MM.1S (cell line): ENCODE data around the gene MBD5.
"Not testable (repeated sequence)": the region's sequence is repeated elsewhere in the genome, so short reads cannot be mapped to it uniquely, and the experiment has no call there.

Experiments
- DNase-seq: peaks from one replicate; pipeline ENCODE4 v3.0.0-alpha.2; 2015
- H2AFZ ChIP-seq: fragments of 300-600 bp; sonication (generic); 2 replicates; pipeline ENCODE4 v1.6.0; 2016; ENCODE audit warnings: antibody characterized with exemption, low read length
- H3F3A ChIP-seq: fragments of 300-600 bp; sonication (generic); 2 replicates; pipeline ENCODE4 v1.6.1; 2016; ENCODE audit warnings: mild to moderate bottlenecking, antibody characterized with exemption, low read length, moderate library complexity, mixed read lengths; ENCODE audit not compliant: insufficient read depth
- H3K27ac ChIP-seq: fragments of 300-600 bp; sonication (generic); 2 replicates; pipeline ENCODE4 v1.5.1; 2016; ENCODE audit warnings: mild to moderate bottlenecking, low read length
- H3K27me3 ChIP-seq: fragments of 300-600 bp; sonication (generic); replicated peaks from 2 replicates; pipeline ENCODE4 v1.6.0; 2016; ENCODE audit warnings: low read length; ENCODE audit not compliant: insufficient read depth
- H3K36me3 ChIP-seq: fragments of 300-600 bp; sonication (generic); replicated peaks from 2 replicates; pipeline ENCODE4 v1.6.1; 2016; ENCODE audit warnings: mild to moderate bottlenecking, low read length, mixed read lengths; ENCODE audit not compliant: insufficient read depth
- H3K4me1 ChIP-seq: fragments of 300-600 bp; sonication (generic); 2 replicates; pipeline ENCODE4 v1.6.1; 2016; ENCODE audit warnings: low read length, mixed read lengths
- H3K4me2 ChIP-seq: fragments of 300-600 bp; sonication (generic); 2 replicates; pipeline ENCODE4 v1.6.0; 2016; ENCODE audit warnings: low read depth, low read length
- H3K4me3 ChIP-seq: fragments of 300-600 bp; sonication (generic); 2 replicates; pipeline ENCODE4 v1.5.1; 2016; ENCODE audit warnings: low read length, mixed read lengths
- H3K79me2 ChIP-seq: fragments of 300-600 bp; sonication (generic); 2 replicates; pipeline ENCODE4 v1.6.1; 2016; ENCODE audit warnings: mixed run types, low read length, mixed read lengths
- H3K9ac ChIP-seq: fragments of 300-600 bp; sonication (generic); 2 replicates; pipeline ENCODE4 v1.6.1; 2016; ENCODE audit warnings: low read length, mixed read lengths
- H3K9me2 ChIP-seq: fragments of 300-600 bp; sonication (generic); replicated peaks from 2 replicates; pipeline ENCODE4 v1.6.1; 2016; ENCODE audit warnings: mild to moderate bottlenecking, low read length, mixed read lengths; ENCODE audit not compliant: insufficient read depth
- H3K9me3 ChIP-seq: fragments of 300-600 bp; sonication (generic); replicated peaks from 2 replicates; pipeline ENCODE4 v1.6.1; 2016; ENCODE audit warnings: mild to moderate bottlenecking, low read length, mixed read lengths; ENCODE audit not compliant: insufficient read depth
- H4K20me1 ChIP-seq: fragments of 300-600 bp; sonication (generic); 2 replicates; pipeline ENCODE4 v1.6.1; 2016; ENCODE audit warnings: mild to moderate bottlenecking, low read length, moderate library complexity, mixed read lengths; ENCODE audit not compliant: insufficient read depth
- CTCF ChIP-seq: fragments of 300-600 bp; sonication (generic); IDR thresholded peaks from 2 replicates; pipeline ENCODE4 v1.5.1; 2016; ENCODE audit warnings: antibody characterized with exemption, low read length, mixed read lengths
- EZH2 ChIP-seq: fragments of 300-600 bp; sonication (generic); optimal IDR thresholded peaks from 2 replicates; pipeline ENCODE3; 2017; ENCODE audit warnings: low read depth, mild to moderate bottlenecking, antibody characterized with exemption, low read length, mixed read lengths
- EZH2phosphoT487 ChIP-seq: fragments of 300-600 bp; sonication (generic); IDR thresholded peaks from 2 replicates; pipeline ENCODE4 v1.6.1; 2018; ENCODE audit warnings: antibody characterized with exemption, low read length

The MBD5 gene

GRCh38 chr2:147980940-147981528 is 39.9 kb upstream of the MBD5 start:
- Histone ChIP-seq H3K27ac (no peak overlapping the region), H2AFZ (no peak overlapping the region), H3K27me3 (no peaks in the 10 kb centered on the region), H3K9me3 (no peaks in the 10 kb centered on the region), H3K79me2 (peaks cover 45% of the 10 kb centered on the region), H4K20me1 (no peaks in the 10 kb centered on the region), H3K4me1 (no peaks in the 10 kb centered on the region), H3K4me3 (no peak overlapping the region), H3K4me2 (no peak overlapping the region), H3K9ac (no peak overlapping the region), H3F3A (no peaks in the 10 kb centered on the region), H3K36me3 (no peaks in the 10 kb centered on the region), H3K9me2 (no peaks in the 10 kb centered on the region)
- no peak for DNase-seq
- TF ChIP-seq CTCF (no peak), EZH2 (no peak), EZH2phosphoT487 (no peak)

- Histone ChIP-seq H3K36me3 (no peaks in the 10 kb centered on the region), H3K4me2 (no peak overlapping the region), H4K20me1 (no peaks in the 10 kb centered on the region; the same call in 1 of the 2 replicates), H3K9me2 (no peaks in the 10 kb centered on the region), H3K4me1 (peaks cover 11% of the 10 kb centered on the region), H3K27ac (no peak overlapping the region), H2AFZ (no peak overlapping the region), H3K9me3 (no peaks in the 10 kb centered on the region), H3K4me3 (no peak overlapping the region), H3K9ac (no peak overlapping the region), H3F3A (no peaks in the 10 kb centered on the region), H3K27me3 (no peaks in the 10 kb centered on the region), H3K79me2 (peaks cover 51% of the 10 kb centered on the region)
- TF ChIP-seq EZH2 (no peak), CTCF (no peak), EZH2phosphoT487 (no peak)
- no peak for DNase-seq
Observed at GRCh38 chr2:147989102-147989501, 31.8 kb upstream of the MBD5 start.

- DNase-seq = peak; percentile 50
- Histone ChIP-seq H3K27ac (no peak overlapping the region), H2AFZ (no peak overlapping the region), H3K9me2 (no peaks in the 10 kb centered on the region), H3K27me3 (no peaks in the 10 kb centered on the region), H3K9ac (no peak overlapping the region), H3K4me1 (peaks cover 11% of the 10 kb centered on the region), H4K20me1 (no peaks in the 10 kb centered on the region; the same call in 1 of the 2 replicates), H3F3A (no peaks in the 10 kb centered on the region), H3K4me2 (no peak overlapping the region), H3K9me3 (no peaks in the 10 kb centered on the region), H3K4me3 (no peak overlapping the region), H3K79me2 (peaks cover 52% of the 10 kb centered on the region), H3K36me3 (no peaks in the 10 kb centered on the region)
- TF ChIP-seq EZH2phosphoT487 (no peak), CTCF (peak; percentile 72), EZH2 (no peak)
Observed at GRCh38 chr2:147989809-147990403, 31.0 kb upstream of the MBD5 start.

- not testable (repeated sequence) for H3K27me3 ChIP-seq, H3K4me3 ChIP-seq, H3K27ac ChIP-seq, H2AFZ ChIP-seq, H3K9me3 ChIP-seq, H3K9me2 ChIP-seq, H3K36me3 ChIP-seq, H3K9ac ChIP-seq, DNase-seq, H3K4me2 ChIP-seq, H3F3A ChIP-seq, H4K20me1 ChIP-seq
- H3K79me2 ChIP-seq = peaks cover 54% of the 10 kb centered on the region
- H3K4me1 ChIP-seq = peaks cover 11% of the 10 kb centered on the region
Observed at GRCh38 chr2:147994965-147995364, 25.9 kb upstream of the MBD5 start.
